HG02588 (cell line): Measurements from ENCODE around the gene KRT72.

Source experiments
- ATAC-seq: cut with Tn5 transposase; IDR thresholded peaks from one replicate; pipeline ENCODE4 v1.9.1; 2021; ENCODE audit warnings: mild to moderate bottlenecking, moderate library complexity; ENCODE audit not compliant: unreplicated experiment

The KRT72 gene

GRCh38 chr12:52630599-52631200 is 29.4 kb upstream of the KRT72 start:
- no peak for ATAC-seq

- ATAC-seq = no peak
Measured at GRCh38 chr12:52630008-52630500, 28.8 kb upstream of the KRT72 start.

- ATAC-seq = no peak
Measured at GRCh38 chr12:52629281-52630007, 28.2 kb upstream of the KRT72 start.

GRCh38 chr12:52628841-52629240 is 27.6 kb upstream of the KRT72 start:
- ATAC-seq = no peak

- ATAC-seq = no peak
Measured at GRCh38 chr12:52628111-52628507, 26.8 kb upstream of the KRT72 start.

- no peak for ATAC-seq
Measured at GRCh38 chr12:52627395-52628110, 26.3 kb upstream of the KRT72 start.

GRCh38 chr12:52622349-52622748 is 21.1 kb upstream of the KRT72 start:
- no peak for ATAC-seq

GRCh38 chr12:52618866-52619265 is 17.6 kb upstream of the KRT72 start:
- no peak for ATAC-seq

GRCh38 chr12:52618216-52618615 is 17.0 kb upstream of the KRT72 start, which contains the start of gene KRT73:
KRT73 (minus strand) TSS chr12:52618559; CDS start chr12:52618524, 35 bp downstream.
- ATAC-seq = no peak

- no peak for ATAC-seq
Measured at GRCh38 chr12:52617403-52617785, 16.1 kb upstream of the KRT72 start.

GRCh38 chr12:52616680-52617402 is 15.6 kb upstream of the KRT72 start:
- no peak for ATAC-seq

GRCh38 chr12:52615912-52616311 is 14.6 kb upstream of the KRT72 start:
- ATAC-seq = no peak

- no peak for ATAC-seq
Measured at GRCh38 chr12:52615208-52615868, 14.1 kb upstream of the KRT72 start.

GRCh38 chr12:52614381-52615207 is 13.3 kb upstream of the KRT72 start:
- no peak for ATAC-seq

GRCh38 chr12:52613384-52614030 is 12.2 kb upstream of the KRT72 start:
- ATAC-seq = no peak

- ATAC-seq = no peak
Measured at GRCh38 chr12:52612431-52613383, 11.4 kb upstream of the KRT72 start.

GRCh38 chr12:52611080-52611468 is 9.8 kb upstream of the KRT72 start:
- no peak for ATAC-seq
